Mucosa of stomach (tissue), 1 donor: ENCODE results near the gene DRGX.

Experiments used
- H3K27me3 ChIP-seq: one replicate; pipeline ENCODE4 v1.7.0; 2013; ENCODE audit warnings: mild to moderate bottlenecking, low read length; ENCODE audit not compliant: control insufficient read depth, insufficient read depth
- H3K36me3 ChIP-seq: one replicate; pipeline ENCODE4 v1.7.0; 2013; ENCODE audit warnings: low read length; ENCODE audit not compliant: control insufficient read depth, insufficient read depth
- H3K4me1 ChIP-seq: one replicate; pipeline ENCODE4 v1.7.0; 2013; ENCODE audit warnings: mild to moderate bottlenecking, low read length; ENCODE audit not compliant: control insufficient read depth, insufficient read depth
- H3K4me3 ChIP-seq: one replicate; pipeline ENCODE4 v1.7.0; 2013; ENCODE audit warnings: low read length
- H3K9ac ChIP-seq: one replicate; pipeline ENCODE4 v1.7.0; 2013; ENCODE audit warnings: mild to moderate bottlenecking, low read length, moderate library complexity
- H3K9me3 ChIP-seq: one replicate; pipeline ENCODE4 v1.7.0; 2013; ENCODE audit warnings: mild to moderate bottlenecking, low read length, moderate library complexity; ENCODE audit not compliant: control insufficient read depth
- donor health status: Pancreatic carcinoma.

DRGX gene

GRCh38 chr10:49373361-49373760 lies 22.5 kb downstream of the DRGX start:
- Histone ChIP-seq H3K36me3 (no peaks in the 10 kb centered on the region), H3K9ac (no peak overlapping the region), H3K27me3 (no peaks in the 10 kb centered on the region), H3K4me3 (no peak overlapping the region), H3K9me3 (no peaks in the 10 kb centered on the region), H3K4me1 (no peaks in the 10 kb centered on the region)

GRCh38 chr10:49371967-49372366 lies 23.9 kb downstream of the DRGX start:
- no peaks in the 10 kb centered on the region for H3K9me3 ChIP-seq
- no peaks in the 10 kb centered on the region for H3K4me1 ChIP-seq
- no peaks in the 10 kb centered on the region for H3K27me3 ChIP-seq
- H3K4me3 ChIP-seq, result no peak overlapping the region
- no peak overlapping the region for H3K9ac ChIP-seq
- no peaks in the 10 kb centered on the region for H3K36me3 ChIP-seq

- H3K36me3 ChIP-seq, result no peaks in the 10 kb centered on the region
- H3K9ac ChIP-seq, result no peak overlapping the region
- H3K9me3 ChIP-seq, result no peaks in the 10 kb centered on the region
- H3K4me3 ChIP-seq, result no peak overlapping the region
- no peaks in the 10 kb centered on the region for H3K4me1 ChIP-seq
- no peaks in the 10 kb centered on the region for H3K27me3 ChIP-seq
Observed at GRCh38 chr10:49370326-49371100, 25.4 kb downstream of the DRGX start.

GRCh38 chr10:49369216-49370162 lies 26.4 kb downstream of the DRGX start:
- Histone ChIP-seq H3K4me1 (no peaks in the 10 kb centered on the region), H3K9ac (no peak overlapping the region), H3K9me3 (no peaks in the 10 kb centered on the region), H3K27me3 (no peaks in the 10 kb centered on the region), H3K36me3 (no peaks in the 10 kb centered on the region), H3K4me3 (no peak overlapping the region)

- Histone ChIP-seq H3K27me3 (no peaks in the 10 kb centered on the region), H3K9me3 (no peaks in the 10 kb centered on the region), H3K4me1 (no peaks in the 10 kb centered on the region), H3K36me3 (no peaks in the 10 kb centered on the region), H3K4me3 (no peak overlapping the region), H3K9ac (no peak overlapping the region)
Observed at GRCh38 chr10:49368256-49368655, 27.6 kb downstream of the DRGX start.

- Histone ChIP-seq H3K4me1 (no peaks in the 10 kb centered on the region), H3K27me3 (no peaks in the 10 kb centered on the region), H3K9me3 (no peaks in the 10 kb centered on the region), H3K36me3 (no peaks in the 10 kb centered on the region), H3K4me3 (no peak overlapping the region), H3K9ac (no peak overlapping the region)
Observed at GRCh38 chr10:49367600-49367999, 28.3 kb downstream of the DRGX start.

GRCh38 chr10:49366460-49366859 lies 29.4 kb downstream of the DRGX start:
- Histone ChIP-seq H3K9me3 (no peaks in the 10 kb centered on the region), H3K4me1 (no peaks in the 10 kb centered on the region), H3K36me3 (no peaks in the 10 kb centered on the region), H3K27me3 (no peaks in the 10 kb centered on the region), H3K9ac (no peak overlapping the region), H3K4me3 (no peak overlapping the region)

- Histone ChIP-seq H3K4me3 (no peak overlapping the region), H3K9me3 (no peaks in the 10 kb centered on the region), H3K36me3 (no peaks in the 10 kb centered on the region), H3K9ac (no peak overlapping the region), H3K27me3 (no peaks in the 10 kb centered on the region), H3K4me1 (no peaks in the 10 kb centered on the region)
Observed at GRCh38 chr10:49365675-49366415, 30.0 kb downstream of the DRGX start.

- Histone ChIP-seq H3K9me3 (no peaks in the 10 kb centered on the region), H3K4me1 (no peaks in the 10 kb centered on the region), H3K4me3 (no peak overlapping the region)
Observed at GRCh38 chr10:49365275-49365674, 30.6 kb downstream of the DRGX start.

GRCh38 chr10:49364747-49365146 lies 31.1 kb downstream of the DRGX start:
- H3K27me3 ChIP-seq, result no peaks in the 10 kb centered on the region
- no peak overlapping the region for H3K9ac ChIP-seq
- H3K36me3 ChIP-seq, result no peaks in the 10 kb centered on the region
- H3K9me3 ChIP-seq, result no peaks in the 10 kb centered on the region
- no peak overlapping the region for H3K4me3 ChIP-seq
- H3K4me1 ChIP-seq, result no peaks in the 10 kb centered on the region

More at GRCh38 chr10:49365275-49365674, 30.6 kb downstream of the DRGX start:
- Histone ChIP-seq H3K36me3 (no peaks in the 10 kb centered on the region), H3K9ac (no peak overlapping the region), H3K27me3 (no peaks in the 10 kb centered on the region)

GRCh38 chr10:49364051-49364450 lies 31.8 kb downstream of the DRGX start:
- Histone ChIP-seq H3K36me3 (no peaks in the 10 kb centered on the region), H3K4me3 (no peak overlapping the region), H3K9ac (no peak overlapping the region), H3K27me3 (no peaks in the 10 kb centered on the region), H3K9me3 (no peaks in the 10 kb centered on the region), H3K4me1 (no peaks in the 10 kb centered on the region)
